Endothelial cell of umbilical vein (primary cell): Measurements from ENCODE around the gene NINL. TPM values are rescaled to one million over a fixed set of nuclear protein-coding genes. Genes with fewer than 3 reads are reported as not detected.
"Not testable (repeated sequence)": the region's sequence is repeated elsewhere in the genome, so short reads cannot be mapped to it uniquely, and the experiment has no call there.

Experiments
- BruUV-seq: library from RNA; stranded (reverse); fragments of 400-500 nt; replicated peaks from 2 replicates; lab custom pipeline; 2021; lab: Mats Ljungman, UMichigan
- CTCF ChIA-PET: fragments of 300-600, 350-600 bp; sonication (Branson Sonifier 250); formaldehyde crosslinking; loops from one replicate; lab custom pipeline; 2021; ENCODE audit warnings: antibody characterized with exemption, inconsistent platforms; lab: Charles Lee
- POLR2A ChIA-PET: fragments of 300-600, 350-600 bp; sonication (Branson Sonifier 250); formaldehyde crosslinking; loops from one replicate; lab custom pipeline; 2021; ENCODE audit warnings: antibody characterized with exemption, inconsistent platforms; lab: Charles Lee
- DNase-seq: peaks from one replicate; pipeline ENCODE4 v3.0.0-alpha.2; 2011; ENCODE audit warnings: low read depth, low spot score
- FAIRE-seq: peaks from 2 replicates; lab custom pipeline; 2011; peaks lifted over from hg19 to GRCh38; lab: Jason Lieb, UNC
- H2AFZ ChIP-seq: 2 replicates; pipeline ENCODE4 v1.6.0; 2012; ENCODE audit warnings: low read depth, low read length, control low read depth, inconsistent platforms
- H3K27ac ChIP-seq: 2 replicates; pipeline ENCODE4 v1.5.1; 2011; ENCODE audit warnings: low read depth, mild to moderate bottlenecking, control low read depth, low read length, moderate library complexity; ENCODE audit not compliant: insufficient read depth
- H3K27me3 ChIP-seq, 2 experiments: 2 replicates each; pipeline versions ENCODE4 v1.6.0 to v1.6.1; 2011; ENCODE audit warnings: low read length in 2 of 2, mixed read lengths in 1 of 2; ENCODE audit not compliant: control insufficient read depth in 2 of 2, insufficient read depth in 2 of 2
- H3K36me3 ChIP-seq, 2 experiments: 2 replicates in 1 of 2; 3 replicates in 1 of 2; pipeline ENCODE4 v1.5.1; 2011; ENCODE audit warnings: low read length in 2 of 2, mild to moderate bottlenecking in 1 of 2, moderate library complexity in 1 of 2; ENCODE audit not compliant: control insufficient read depth in 2 of 2, insufficient read depth in 2 of 2; ENCODE audit errors: extremely low read depth in 1 of 2
- H3K4me1 ChIP-seq: 3 replicates; pipeline ENCODE4 v1.5.1; 2011; ENCODE audit warnings: mild to moderate bottlenecking, low read length; ENCODE audit not compliant: control insufficient read depth, insufficient read depth; ENCODE audit errors: extremely low read depth
- H3K4me2 ChIP-seq: 2 replicates; pipeline ENCODE4 v1.6.1; 2011; ENCODE audit warnings: low read length, control low read depth, mixed read lengths; ENCODE audit not compliant: insufficient read depth
- H3K4me3 ChIP-seq, 3 experiments: fragments of 200-600 bp in 1 of 3; sonication (generic), shearing (Covaris generic) in 1 of 3; replicated peaks in 1 of 3; 2 replicates each; pipeline ENCODE4 v1.5.1; 2011 to 2016; ENCODE audit warnings: control low read depth in 3 of 3, low read length in 3 of 3, mild to moderate bottlenecking in 2 of 3, inconsistent platforms in 1 of 3, low read depth in 1 of 3, moderate library complexity in 1 of 3; ENCODE audit not compliant: insufficient read depth in 1 of 3
- H3K79me2 ChIP-seq: 2 replicates; pipeline ENCODE4 v1.6.0; 2012; ENCODE audit warnings: low read length, inconsistent platforms; ENCODE audit not compliant: control insufficient read depth, insufficient read depth
- H3K9ac ChIP-seq: replicated peaks from 2 replicates; pipeline ENCODE3; 2011; ENCODE audit warnings: low read length, control low read depth; ENCODE audit not compliant: insufficient read depth; ENCODE audit errors: extremely low read depth
- H3K9me1 ChIP-seq: replicated peaks from 3 replicates; pipeline ENCODE4 v1.6.0; 2011; ENCODE audit warnings: mild to moderate bottlenecking, low read length; ENCODE audit not compliant: control insufficient read depth, insufficient read depth; ENCODE audit errors: extremely low read depth
- H3K9me3 ChIP-seq: replicated peaks from 2 replicates; pipeline ENCODE4 v1.5.1; 2012; ENCODE audit warnings: low read length, inconsistent platforms; ENCODE audit not compliant: control insufficient read depth, insufficient read depth
- H4K20me1 ChIP-seq: replicated peaks from 2 replicates; pipeline ENCODE3; 2011; ENCODE audit warnings: mild to moderate bottlenecking, low read length; ENCODE audit not compliant: control insufficient read depth, insufficient read depth; ENCODE audit errors: extremely low read depth
- CTCF ChIP-seq, 2 donors: IDR thresholded peaks; 1 replicate in 1 of 2; 2 replicates in 1 of 2; pipeline ENCODE4 v1.5.1; 2011; ENCODE audit warnings: low read length in 2 of 2, mild to moderate bottlenecking in 2 of 2, moderate library complexity in 2 of 2, control low read depth in 1 of 2, inconsistent platforms in 1 of 2, low read depth in 1 of 2; ENCODE audit not compliant: insufficient read depth in 1 of 2; ENCODE audit errors: extremely low read depth in 1 of 2
- EZH2 ChIP-seq: IDR thresholded peaks from 2 replicates; pipeline ENCODE4 v1.6.1; 2012; ENCODE audit warnings: borderline replicate concordance, low read depth, mild to moderate bottlenecking, moderate library complexity, low read length, inconsistent platforms; ENCODE audit not compliant: severe bottlenecking
- FOS ChIP-seq: IDR thresholded peaks from 2 replicates; pipeline ENCODE4 v1.6.1; 2011; ENCODE audit warnings: mild to moderate bottlenecking, low read length, moderate library complexity, borderline replicate concordance; ENCODE audit not compliant: insufficient read depth
- JUN ChIP-seq: IDR thresholded peaks from 2 replicates; pipeline ENCODE4 v1.6.1; 2011; ENCODE audit warnings: borderline replicate concordance, low read depth; ENCODE audit not compliant: insufficient read length, insufficient read depth
- MYC ChIP-seq: IDR thresholded peaks from one replicate; pipeline ENCODE4 v1.6.1; 2011; ENCODE audit warnings: mild to moderate bottlenecking, low read depth, low read length
- POLR2A ChIP-seq: IDR thresholded peaks from 2 replicates; pipeline ENCODE4 v1.6.1; 2012; ENCODE audit warnings: low read depth, mild to moderate bottlenecking, control low read depth, low read length
- POLR2AphosphoS5 ChIP-seq: IDR thresholded peaks from 2 replicates; pipeline ENCODE4 v1.6.1; 2012; ENCODE audit warnings: low read depth, mild to moderate bottlenecking, control low read depth, low read length, moderate library complexity; ENCODE audit not compliant: insufficient read depth
- dilution Hi-C: fragments of 300-500 bp; cut with MboI; formaldehyde crosslinking; loops from one replicate; pipeline ENCODE4 v1.15.0; 2019; ENCODE audit warnings: low sequenced_read_pairs; ENCODE audit not compliant: extremely low pct_ligation_motif_present
- intact Hi-C: fragments of 100-400 bp; cut with micrococcal nuclease; formaldehyde crosslinking; loops from one replicate; pipeline ENCODE4 v1.10.0; 2022
- polyA plus RNA-seq, 4 experiments: library from polyadenylated mRNA; depleted of rRNA in 3 of 4; stranded (reverse) in 3 of 4; unstranded in 1 of 4; fragments of >200 nt; gene quantifications; 2 replicates each; pipeline versions ENCODE4 v1.2.1 to v1.2.3, GENCODE V29; 2011 to 2012; ENCODE audit warnings: missing spikeins in 1 of 4
- total RNA-seq: library from RNA; stranded (reverse); gene quantifications from 2 replicates; pipeline ENCODE4 v1.2.3, GENCODE V29; 2021

The NINL gene
- total and polyA plus RNA-seq, 2 donors (not counting 3 experiments of a cell fraction or from before 2014, with no cell fraction given), result 13.2 to 25.5 TPM

- Histone ChIP-seq H3K9ac (no peak overlapping the region), H3K27ac (no peak overlapping the region), H2AFZ (no peak overlapping the region), H3K4me1 (no peaks in the 10 kb centered on the region), H3K36me3 (no peaks in the 10 kb centered on the region), H3K27me3 (no peaks in the 10 kb centered on the region), H3K9me3 (no peaks in the 10 kb centered on the region), H3K79me2 (no peaks in the 10 kb centered on the region), H3K4me3 (no peak overlapping the region), H4K20me1 (no peaks in the 10 kb centered on the region), H3K9me1 (no peaks in the 10 kb centered on the region), H3K4me2 (no peak overlapping the region)
- dilution Hi-C loops, result no loop called here
- intact Hi-C loops, result no loop called here
- FAIRE-seq (no peak), DNase-seq (no peak)
- no TSS peak for BruUV-seq
- ChIA-PET CTCF (no interaction called here), POLR2A (no interaction called here)
- no peak for TF ChIP-seq JUN
- no peak for TF ChIP-seq EZH2
- no peak for TF ChIP-seq MYC
- TF ChIP-seq POLR2AphosphoS5, result no peak
- TF ChIP-seq FOS, result no peak
- no peak for TF ChIP-seq CTCF (IDR thresholded peaks at IDR 0.05; ENCODE audit: extremely low read depth in 1 of 2, insufficient read depth in 1 of 2, low read depth in 1 of 2, low read length in 2 of 2)
- no peak for TF ChIP-seq POLR2A
Observed at GRCh38 chr20:25604611-25605010, 19.3 kb upstream of the NINL start.

GRCh38 chr20:25602914-25603309 lies 17.6 kb upstream of the NINL start:
- H3K4me2 ChIP-seq, DNase-seq, H3K9ac ChIP-seq, H3K4me1 ChIP-seq, FAIRE-seq, H3K27me3 ChIP-seq, H3K27ac ChIP-seq, H3K9me1 ChIP-seq, H3K4me3 ChIP-seq, H3K79me2 ChIP-seq, dilution Hi-C loops, H2AFZ ChIP-seq, H3K9me3 ChIP-seq, BruUV-seq, CTCF ChIA-PET, intact Hi-C loops, H3K36me3 ChIP-seq, POLR2A ChIA-PET, H4K20me1 ChIP-seq: not testable (repeated sequence)

- H3K27ac ChIP-seq, POLR2A ChIA-PET, DNase-seq, CTCF ChIA-PET, H2AFZ ChIP-seq, H3K9me1 ChIP-seq, H3K9me3 ChIP-seq, H3K4me3 ChIP-seq, intact Hi-C loops, BruUV-seq, H3K4me2 ChIP-seq, H3K9ac ChIP-seq, dilution Hi-C loops, H3K4me1 ChIP-seq, H4K20me1 ChIP-seq, H3K79me2 ChIP-seq, H3K36me3 ChIP-seq, H3K27me3 ChIP-seq, FAIRE-seq: not testable (repeated sequence)
Observed at GRCh38 chr20:25602191-25602913, 17.0 kb upstream of the NINL start.
